K562 (cell line): ENCODE results near the gene GFI1B. TPM values are rescaled to one million over a fixed set of nuclear protein-coding genes. Genes with fewer than 3 reads are reported as not detected.

Experiments used
- ADNP ChIP-seq: fragments of 200-800 bp; sonication (Bioruptor generic); IDR thresholded peaks from 2 replicates; pipeline ENCODE4 v1.6.1; 2016; ENCODE audit warnings: missing genetic modification characterization, missing compliant biosample characterization
- ARID2 ChIP-seq: fragments of 450-650 bp; IDR thresholded peaks from 2 replicates; pipeline ENCODE4 v1.6.1; 2017; ENCODE audit warnings: antibody characterized with exemption, mild to moderate bottlenecking
- GATA2 ChIP-seq: sonication (generic); formaldehyde crosslinking; IDR thresholded peaks from 2 replicates; pipeline ENCODE4 v1.4.0; 2020; ENCODE audit warnings: mild to moderate bottlenecking, missing genetic modification reagents
- MECOM ChIP-seq: fragments of 250-450 bp; sonication (Bioruptor Pico); IDR thresholded peaks from 2 replicates; pipeline ENCODE4 v1.8.0; 2022; ENCODE audit warnings: inconsistent platforms
- MEF2D ChIP-seq: conservative IDR thresholded peaks from 2 replicates; pipeline ENCODE4 v1.6.1; 2016; ENCODE audit warnings: low read depth, missing genetic modification characterization, missing compliant biosample characterization
- NR3C1 ChIP-seq: sonication (generic); formaldehyde crosslinking; IDR thresholded peaks from 2 replicates; pipeline ENCODE4 v1.8.1; 2022; ENCODE audit warnings: missing genetic modification reagents
- NR4A1 ChIP-seq, 2 experiments: fragments of 250-450 bp in 1 of 2; fragments of 450-650 bp in 1 of 2; sonication (Bioruptor Pico) in 1 of 2; IDR thresholded peaks; 2 replicates each; pipeline versions ENCODE4 v1.4.0 to v1.6.1; 2016 to 2020; ENCODE audit warnings: mild to moderate bottlenecking in 2 of 2, missing compliant biosample characterization in 1 of 2, missing genetic modification characterization in 1 of 2, moderate library complexity in 1 of 2
- RAD21 ChIP-seq, 2 experiments: fragments of 250-450 bp in 1 of 2; fragments of 450-650 bp in 1 of 2; sonication (Bioruptor Pico) in 1 of 2; formaldehyde crosslinking in 1 of 2; IDR thresholded peaks in 1 of 2; conservative IDR thresholded peaks in 1 of 2; 2 replicates each; pipeline versions ENCODE4 v1.4.0 to v1.8.0; 2020 to 2022; ENCODE audit warnings: mild to moderate bottlenecking in 2 of 2, moderate library complexity in 1 of 2
- SMARCA5 ChIP-seq: fragments of 450-650 bp; IDR thresholded peaks from 2 replicates; pipeline ENCODE4 v1.6.1; 2016
- ZNF77 ChIP-seq: fragments of 250-450 bp; sonication (Bioruptor Pico); IDR thresholded peaks from 2 replicates; pipeline ENCODE4 v1.5.0; 2020
- polyA plus RNA-seq, 8 experiments: library from polyadenylated mRNA; depleted of rRNA in 4 of 8; stranded (reverse) in 5 of 8; unstranded in 3 of 8; fragments of >200 nt; fragmentation: Nextera tagmentation in 2 of 8; fragmentation: Illumina TruSeq in 1 of 8; extraction: Ambion mirVana in 2 of 8; extraction: Trizol in 1 of 8; gene quantifications; 2 replicates each; pipeline versions ENCODE4 v1.2.1 to v1.2.3, GENCODE V29; 2011 to 2014; ENCODE audit warnings: inconsistent platforms in 1 of 8, missing spikeins in 1 of 8
- total RNA-seq, 7 experiments: library from RNA; depleted of rRNA in 6 of 7; stranded (reverse); fragments of >200 nt in 6 of 7; fragmentation: Illumina TruSeq in 2 of 7; extraction: Trizol in 2 of 7; gene quantifications; 2 replicates each; pipeline versions ENCODE4 v1.2.1 to v1.2.3, GENCODE V29; 2011 to 2021; ENCODE audit warnings: low replicate concordance in 1 of 7
- TF ChIP-seq, protein P1 (sequence below): sonication (generic); formaldehyde crosslinking; IDR thresholded peaks from 2 replicates; pipeline ENCODE4 v1.8.1; 2023; ENCODE audit warnings: mild to moderate bottlenecking, missing genetic modification reagents
- TF ChIP-seq, protein P2 (sequence below): fragments of 450-650 bp; IDR thresholded peaks from 2 replicates; pipeline ENCODE4 v1.6.1; 2016; ENCODE audit warnings: antibody characterized with exemption
- TF ChIP-seq, protein P3 (sequence below): fragments of 450-650 bp; formaldehyde crosslinking; IDR thresholded peaks from 2 replicates; pipeline ENCODE4 v1.4.0; 2020; ENCODE audit warnings: mild to moderate bottlenecking, moderate library complexity
- TF ChIP-seq, protein P4 (sequence below): fragments of 250-450 bp; sonication (Bioruptor Pico); IDR thresholded peaks from 2 replicates; pipeline ENCODE4 v1.8.0; 2022; ENCODE audit warnings: moderate library complexity, mild to moderate bottlenecking, inconsistent platforms

The GFI1B gene
- total and polyA plus RNA-seq, 9 of the 15 experiments (the other 6 are each of a cell fraction or from before 2014, with no cell fraction given): 8.0 to 75.7 (median 34.5) TPM

DNA sequence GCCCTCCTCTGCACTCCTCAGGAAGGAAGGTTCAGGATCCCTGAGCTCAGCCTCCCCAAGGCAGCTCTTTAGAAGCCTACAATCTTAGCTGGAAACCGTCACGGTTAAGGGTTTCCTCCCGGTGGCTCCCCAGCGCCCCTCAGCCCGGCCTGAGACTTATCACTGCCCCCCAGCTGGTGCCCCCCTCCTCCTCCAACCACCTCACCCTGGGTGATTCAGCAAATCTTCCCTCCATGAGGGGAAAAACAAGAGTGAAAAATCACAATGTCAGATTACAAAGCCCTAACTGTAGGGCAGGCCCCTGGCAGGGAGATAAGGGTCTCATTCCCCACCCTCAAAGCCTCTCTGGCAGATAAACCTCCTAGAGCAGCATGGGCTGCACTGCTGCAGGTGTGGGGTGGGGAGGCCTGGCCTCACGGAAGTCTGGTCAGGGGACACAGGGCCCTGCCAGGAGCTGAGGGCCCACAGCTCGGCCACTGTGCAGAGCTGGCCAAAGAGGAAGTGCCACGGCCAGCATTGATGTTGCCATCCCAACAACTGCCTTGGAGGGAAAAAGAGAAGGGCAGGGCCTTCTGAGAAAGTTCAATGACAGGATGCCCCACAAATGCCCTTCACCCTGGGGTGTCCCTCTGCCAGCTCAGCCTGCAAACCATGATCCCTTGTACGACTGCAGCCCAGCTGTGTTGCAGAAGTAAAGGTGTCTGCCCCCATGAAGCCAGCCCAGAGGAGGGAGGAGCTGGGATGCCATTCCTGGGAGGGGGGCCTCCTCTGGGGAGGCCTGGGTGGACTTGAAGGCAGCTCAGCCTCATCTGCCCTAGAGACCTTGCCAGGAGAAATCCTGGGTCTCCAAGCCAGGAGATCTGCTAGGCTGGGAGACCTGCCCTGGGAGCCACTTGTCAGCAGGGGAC lies 25.9 kb downstream of the GFI1B start (continued):
- TF ChIP-seq, protein P1, sequence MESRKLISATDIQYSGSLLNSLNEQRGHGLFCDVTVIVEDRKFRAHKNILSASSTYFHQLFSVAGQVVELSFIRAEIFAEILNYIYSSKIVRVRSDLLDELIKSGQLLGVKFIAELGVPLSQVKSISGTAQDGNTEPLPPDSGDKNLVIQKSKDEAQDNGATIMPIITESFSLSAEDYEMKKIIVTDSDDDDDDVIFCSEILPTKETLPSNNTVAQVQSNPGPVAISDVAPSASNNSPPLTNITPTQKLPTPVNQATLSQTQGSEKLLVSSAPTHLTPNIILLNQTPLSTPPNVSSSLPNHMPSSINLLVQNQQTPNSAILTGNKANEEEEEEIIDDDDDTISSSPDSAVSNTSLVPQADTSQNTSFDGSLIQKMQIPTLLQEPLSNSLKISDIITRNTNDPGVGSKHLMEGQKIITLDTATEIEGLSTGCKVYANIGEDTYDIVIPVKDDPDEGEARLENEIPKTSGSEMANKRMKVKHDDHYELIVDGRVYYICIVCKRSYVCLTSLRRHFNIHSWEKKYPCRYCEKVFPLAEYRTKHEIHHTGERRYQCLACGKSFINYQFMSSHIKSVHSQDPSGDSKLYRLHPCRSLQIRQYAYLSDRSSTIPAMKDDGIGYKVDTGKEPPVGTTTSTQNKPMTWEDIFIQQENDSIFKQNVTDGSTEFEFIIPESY: peak; percentile 43; the same call in 1 of the 2 replicates
- TF ChIP-seq MECOM (CRISPR knock-in tag) (peak; percentile 24; the same call in 1 of the 2 replicates), ADNP (tag) (no peak), ZNF77 (CRISPR knock-in tag) (no peak), NR4A1 (CRISPR knock-in tag; IDR thresholded peaks at IDR 0.05) (peak; percentile 56; the same call in 1 of the 2 replicates), NR4A1 (tag; IDR thresholded peaks at IDR 0.05) (peak; percentile 92), NR3C1 (CRISPR knock-in tag) (no peak), SMARCA5 (peak; percentile 80), ARID2 (0 out of 2 replicates have a peak, but pooled peaks have one; percentile 21), RAD21 (CRISPR knock-in tag; conservative IDR thresholded peaks at IDR 0.05 in 1 of 2, IDR thresholded peaks at IDR 0.05 in 1 of 2) (peak; percentile 39 to 43), MEF2D (tag) (peak; percentile 58; the same call in 1 of the 2 replicates), GATA2 (peak; percentile 96)
- TF ChIP-seq, protein P2, sequence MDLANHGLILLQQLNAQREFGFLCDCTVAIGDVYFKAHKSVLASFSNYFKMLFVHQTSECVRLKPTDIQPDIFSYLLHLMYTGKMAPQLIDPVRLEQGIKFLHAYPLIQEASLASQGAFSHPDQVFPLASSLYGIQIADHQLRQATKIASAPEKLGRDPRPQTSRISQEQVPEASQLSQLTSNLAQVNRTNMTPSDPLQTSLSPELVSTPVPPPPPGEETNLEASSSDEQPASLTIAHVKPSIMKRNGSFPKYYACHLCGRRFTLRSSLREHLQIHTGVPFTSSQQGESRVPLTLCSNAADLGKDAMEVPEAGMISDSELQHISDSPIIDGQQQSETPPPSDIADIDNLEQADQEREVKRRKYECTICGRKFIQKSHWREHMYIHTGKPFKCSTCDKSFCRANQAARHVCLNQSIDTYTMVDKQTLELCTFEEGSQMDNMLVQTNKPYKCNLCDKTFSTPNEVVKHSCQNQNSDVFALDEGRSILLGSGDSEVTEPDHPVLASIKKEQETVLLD: peak; percentile 94
- TF ChIP-seq, protein P3, sequence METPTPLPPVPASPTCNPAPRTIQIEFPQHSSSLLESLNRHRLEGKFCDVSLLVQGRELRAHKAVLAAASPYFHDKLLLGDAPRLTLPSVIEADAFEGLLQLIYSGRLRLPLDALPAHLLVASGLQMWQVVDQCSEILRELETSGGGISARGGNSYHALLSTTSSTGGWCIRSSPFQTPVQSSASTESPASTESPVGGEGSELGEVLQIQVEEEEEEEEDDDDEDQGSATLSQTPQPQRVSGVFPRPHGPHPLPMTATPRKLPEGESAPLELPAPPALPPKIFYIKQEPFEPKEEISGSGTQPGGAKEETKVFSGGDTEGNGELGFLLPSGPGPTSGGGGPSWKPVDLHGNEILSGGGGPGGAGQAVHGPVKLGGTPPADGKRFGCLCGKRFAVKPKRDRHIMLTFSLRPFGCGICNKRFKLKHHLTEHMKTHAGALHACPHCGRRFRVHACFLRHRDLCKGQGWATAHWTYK: peak; percentile 91
- TF ChIP-seq, protein P4, sequence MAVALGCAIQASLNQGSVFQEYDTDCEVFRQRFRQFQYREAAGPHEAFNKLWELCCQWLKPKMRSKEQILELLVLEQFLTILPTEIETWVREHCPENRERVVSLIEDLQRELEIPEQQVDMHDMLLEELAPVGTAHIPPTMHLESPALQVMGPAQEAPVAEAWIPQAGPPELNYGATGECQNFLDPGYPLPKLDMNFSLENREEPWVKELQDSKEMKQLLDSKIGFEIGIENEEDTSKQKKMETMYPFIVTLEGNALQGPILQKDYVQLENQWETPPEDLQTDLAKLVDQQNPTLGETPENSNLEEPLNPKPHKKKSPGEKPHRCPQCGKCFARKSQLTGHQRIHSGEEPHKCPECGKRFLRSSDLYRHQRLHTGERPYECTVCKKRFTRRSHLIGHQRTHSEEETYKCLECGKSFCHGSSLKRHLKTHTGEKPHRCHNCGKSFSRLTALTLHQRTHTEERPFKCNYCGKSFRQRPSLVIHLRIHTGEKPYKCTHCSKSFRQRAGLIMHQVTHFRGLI (CRISPR knock-in tag): peak; percentile 62; the same call in 1 of the 2 replicates
